CD8-positive, alpha-beta memory T cell (primary cell): Measurements from ENCODE around the gene SRPK1. TPM values are rescaled to one million over a fixed set of nuclear protein-coding genes. Genes with fewer than 3 reads are reported as not detected.
"Not testable (repeated sequence)": the region's sequence is repeated elsewhere in the genome, so short reads cannot be mapped to it uniquely, and the experiment has no call there.

Source experiments
- CTCF ChIA-PET: fragments of 350-600 bp; sonication (Branson Sonifier 250); formaldehyde crosslinking; loops from one replicate; lab custom pipeline; 2021; ENCODE audit warnings: antibody characterized with exemption; lab: Charles Lee
- POLR2A ChIA-PET: fragments of 350-600 bp; sonication (Branson Sonifier 250); formaldehyde crosslinking; loops from one replicate; lab custom pipeline; 2021; ENCODE audit warnings: antibody characterized with exemption; lab: Charles Lee
- DNase-seq, 5 donors: peaks; one replicate each; pipeline versions ENCODE4 v3.0.0 to v3.0.0-alpha.2; 2020 to 2022; ENCODE audit warnings: mixed read lengths in 1 of 5
- H3K27ac ChIP-seq: one replicate; pipeline ENCODE4 v1.7.0; 2013; ENCODE audit warnings: low read depth, mild to moderate bottlenecking, low read length, moderate library complexity
- H3K27me3 ChIP-seq: 2 replicates; pipeline ENCODE4 v1.7.0; 2013; ENCODE audit warnings: low read length, mild to moderate bottlenecking; ENCODE audit not compliant: insufficient read depth, poor library complexity, severe bottlenecking
- H3K36me3 ChIP-seq: 2 replicates; pipeline ENCODE4 v1.7.0; 2013; ENCODE audit warnings: mild to moderate bottlenecking, low read length, moderate library complexity; ENCODE audit not compliant: insufficient read depth
- H3K4me1 ChIP-seq: 2 replicates; pipeline ENCODE4 v1.7.0; 2013; ENCODE audit warnings: mild to moderate bottlenecking, low read length, moderate library complexity; ENCODE audit not compliant: insufficient read depth
- H3K4me3 ChIP-seq: 2 replicates; pipeline ENCODE4 v1.7.0; 2013; ENCODE audit warnings: mild to moderate bottlenecking, low read length
- H3K9me3 ChIP-seq: 2 replicates; pipeline ENCODE4 v1.7.0; 2013; ENCODE audit warnings: mild to moderate bottlenecking, low read length
- H3K27ac Mint-ChIP-seq, 8 donors: one replicate each; pipeline ENCODE4 v1.8.0; 2020 to 2021; ENCODE audit warnings: mixed read lengths in 8 of 8, mild to moderate bottlenecking in 6 of 8, inconsistent platforms in 3 of 8, moderate library complexity in 3 of 8
- H3K27me3 Mint-ChIP-seq, 2 donors: one replicate each; pipeline ENCODE4 v1.8.0; 2020 to 2021; ENCODE audit warnings: mixed read lengths in 2 of 2, mild to moderate bottlenecking in 1 of 2, moderate library complexity in 1 of 2
- H3K36me3 Mint-ChIP-seq, 3 donors: one replicate each; pipeline ENCODE4 v1.8.0; 2020 to 2021; ENCODE audit warnings: mixed read lengths in 3 of 3, inconsistent platforms in 1 of 3, mild to moderate bottlenecking in 1 of 3
- H3K4me1 Mint-ChIP-seq, 3 donors: one replicate each; pipeline ENCODE4 v1.8.0; 2020 to 2021; ENCODE audit warnings: mixed read lengths in 3 of 3, inconsistent platforms in 1 of 3, mild to moderate bottlenecking in 1 of 3
- H3K4me3 Mint-ChIP-seq, 7 donors: one replicate each; pipeline ENCODE4 v1.8.0; 2020 to 2021; ENCODE audit warnings: mixed read lengths in 7 of 7, mild to moderate bottlenecking in 6 of 7, moderate library complexity in 4 of 7, inconsistent platforms in 2 of 7
- H3K9me3 Mint-ChIP-seq, 5 donors: one replicate each; pipeline ENCODE4 v1.8.0; 2020 to 2022; ENCODE audit warnings: mixed read lengths in 5 of 5, mild to moderate bottlenecking in 3 of 5, moderate library complexity in 2 of 5, inconsistent platforms in 1 of 5
- polyA plus RNA-seq: library from polyadenylated mRNA; unstranded; fragments of 300-500 nt; fragmentation: Illumina TruSeq; gene quantifications from one replicate; pipeline ENCODE4 v1.2.3, GENCODE V29; 2021
- total RNA-seq, 2 experiments: library from RNA; stranded (reverse); gene quantifications; one replicate each; pipeline ENCODE4 v1.2.3, GENCODE V29; 2021

The SRPK1 gene
- total and polyA plus RNA-seq, 3 experiments from 2014 or later: 49.1 to 114 (median 114) TPM

DNA sequence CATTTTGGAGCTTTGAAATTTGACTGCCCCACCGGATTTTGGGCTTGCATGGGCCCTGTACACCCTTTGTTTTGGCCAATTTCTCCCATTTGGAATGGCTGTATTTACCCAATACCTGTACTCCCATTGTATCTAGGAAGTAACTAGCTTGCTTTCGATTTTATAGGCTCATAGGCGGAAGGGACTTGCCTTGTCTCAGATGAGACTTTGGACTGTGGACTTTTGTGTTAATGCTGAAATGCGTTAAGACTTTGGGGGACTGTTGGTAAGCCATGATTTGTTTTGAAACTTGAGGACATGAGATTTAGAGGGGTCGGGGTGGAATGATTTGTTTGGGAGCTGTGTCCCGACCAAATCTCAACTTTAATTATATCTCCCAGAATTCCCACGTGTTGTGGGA is 20.3 kb upstream of the SRPK1 start:
- H3K27me3 ChIP-seq, POLR2A ChIA-PET, H3K36me3 ChIP-seq, H3K4me3 Mint-ChIP-seq, H3K9me3 ChIP-seq, H3K4me1 ChIP-seq, H3K4me1 Mint-ChIP-seq, H3K9me3 Mint-ChIP-seq, CTCF ChIA-PET, DNase-seq, H3K4me3 ChIP-seq, H3K27ac ChIP-seq, H3K36me3 Mint-ChIP-seq, H3K27ac Mint-ChIP-seq: not testable (repeated sequence)
- H3K27me3 Mint-ChIP-seq: peaks cover 6 to 19% of the 10 kb centered on the region in 2 donors

DNA sequence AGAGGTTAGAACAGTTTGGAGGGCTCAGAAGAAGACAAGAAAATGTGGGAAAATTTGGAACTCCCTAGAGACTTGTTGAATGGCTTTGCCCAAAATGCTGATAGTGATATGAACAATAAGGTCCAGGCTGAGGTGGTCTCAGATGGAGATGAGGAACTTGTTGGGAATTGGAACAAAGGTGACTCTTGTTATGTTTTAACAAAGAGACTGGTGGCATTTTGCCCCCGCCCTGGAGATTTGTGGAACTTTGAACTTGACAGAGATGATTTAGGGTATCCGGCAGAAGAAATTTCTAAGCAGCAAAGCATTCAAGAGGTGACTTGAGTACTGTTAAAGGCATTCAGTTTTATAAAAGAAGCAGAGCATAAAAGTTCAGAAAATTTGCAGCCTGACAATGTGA is 19.1 kb upstream of the SRPK1 start:
- H3K36me3 Mint-ChIP-seq, POLR2A ChIA-PET, DNase-seq, H3K4me1 Mint-ChIP-seq, H3K9me3 Mint-ChIP-seq, H3K27ac Mint-ChIP-seq, H3K4me1 ChIP-seq, H3K27ac ChIP-seq, H3K27me3 ChIP-seq, H3K4me3 ChIP-seq, H3K9me3 ChIP-seq, H3K36me3 ChIP-seq, CTCF ChIA-PET, H3K4me3 Mint-ChIP-seq: not testable (repeated sequence)
- H3K27me3 Mint-ChIP-seq: peaks cover 8 to 26% of the 10 kb centered on the region in 2 donors

DNA sequence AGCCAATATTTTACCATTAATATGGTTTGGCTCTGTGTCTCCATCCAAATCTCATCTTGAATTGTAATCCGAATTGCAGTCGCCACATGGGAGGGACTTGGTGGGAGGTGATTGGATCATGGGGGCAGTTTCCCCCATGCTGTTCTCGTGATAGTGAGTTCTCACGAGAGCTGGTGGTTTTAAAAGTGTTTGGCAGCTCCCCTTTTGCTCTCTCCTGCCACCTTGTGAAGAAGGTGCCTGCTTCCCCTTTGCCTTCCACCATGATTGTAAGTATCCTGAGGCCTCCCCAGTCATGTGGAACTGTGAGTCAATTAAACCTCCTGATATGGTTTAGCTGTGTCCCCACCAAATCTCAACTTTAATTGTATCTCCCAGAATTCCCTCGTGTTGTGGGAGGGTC is 18.4 kb upstream of the SRPK1 start:
- H3K36me3 Mint-ChIP-seq, H3K4me3 Mint-ChIP-seq, H3K9me3 Mint-ChIP-seq, H3K4me1 ChIP-seq, H3K27ac ChIP-seq, H3K27ac Mint-ChIP-seq, H3K4me3 ChIP-seq, H3K27me3 ChIP-seq, H3K9me3 ChIP-seq, POLR2A ChIA-PET, DNase-seq, H3K36me3 ChIP-seq, CTCF ChIA-PET, H3K4me1 Mint-ChIP-seq: not testable (repeated sequence)
- peaks cover 8 to 26% of the 10 kb centered on the region in 2 donors for H3K27me3 Mint-ChIP-seq

DNA sequence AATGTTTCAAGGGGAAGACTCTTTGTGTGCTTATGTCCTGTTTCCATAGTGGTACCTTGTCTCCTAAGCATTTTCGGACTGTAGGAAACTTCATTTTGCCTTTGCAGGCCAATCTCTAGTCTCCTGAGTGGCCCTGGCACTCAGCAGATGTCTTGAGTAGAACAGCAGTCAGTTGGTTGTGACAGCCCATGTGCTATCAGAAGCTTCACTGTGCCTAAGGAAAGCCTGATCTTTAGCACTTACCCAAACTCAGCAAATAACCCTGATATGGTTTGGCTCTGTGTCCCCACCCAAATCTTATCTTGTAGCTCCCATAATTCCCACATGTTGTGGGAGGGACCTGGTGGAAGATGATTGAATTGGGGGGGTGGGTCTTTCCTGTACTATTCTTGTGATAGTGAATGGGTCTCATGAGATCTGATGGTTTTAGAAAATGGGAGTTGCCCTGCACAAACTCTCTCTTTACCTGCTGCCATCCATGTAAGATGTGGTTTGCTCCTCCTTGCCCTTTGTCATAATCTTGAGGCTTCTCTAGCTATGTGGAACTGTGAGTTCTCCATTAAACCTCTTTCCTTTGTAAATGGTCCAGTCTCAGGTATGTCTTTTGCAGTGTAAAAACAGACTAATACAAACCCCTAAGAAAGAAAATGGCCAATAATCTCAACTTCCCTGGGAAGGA is 15.9 kb upstream of the SRPK1 start:
- Mint-ChIP-seq H3K27me3 (peaks cover 8 to 21% of the 10 kb centered on the region in 2 donors), H3K36me3 (peaks cover 0 to 5% (median 0%) of the 10 kb centered on the region in 3 donors), H3K9me3 (peaks cover 0 to 4% (median 0%) of the 10 kb centered on the region in 5 donors), H3K4me3 (no peak overlapping the region), H3K4me1 (no peaks in the 10 kb centered on the region), H3K27ac (no peak overlapping the region)
- Histone ChIP-seq H3K27me3 (no peaks in the 10 kb centered on the region), H3K4me3 (no peak overlapping the region), H3K4me1 (no peaks in the 10 kb centered on the region), H3K27ac (no peak overlapping the region), H3K9me3 (no peaks in the 10 kb centered on the region), H3K36me3 (no peaks in the 10 kb centered on the region)
- ChIA-PET CTCF (no interaction called here), POLR2A (no interaction called here)
- DNase-seq: no peak

DNA sequence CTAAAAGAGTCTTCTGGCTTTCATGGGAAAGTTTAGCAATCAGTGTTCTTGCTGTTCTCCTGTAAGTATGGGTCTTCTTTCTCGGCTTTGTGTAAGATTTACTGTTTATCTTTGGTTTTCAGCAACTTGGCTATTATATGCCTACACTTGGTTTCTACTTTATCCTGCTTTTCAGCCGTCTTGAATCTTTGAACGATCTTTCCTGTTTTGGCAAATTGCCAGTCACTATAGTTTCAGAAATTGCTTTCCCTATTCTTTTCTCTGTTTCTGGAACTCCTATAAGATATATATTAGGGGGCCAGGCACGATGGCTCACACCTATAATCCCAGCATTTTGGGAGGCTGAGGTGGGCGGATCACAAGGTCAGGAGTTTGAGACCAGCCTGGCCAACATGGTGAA is 14.6 kb upstream of the SRPK1 start:
- Histone ChIP-seq H3K36me3 (no peaks in the 10 kb centered on the region), H3K4me3 (no peak overlapping the region), H3K27ac (no peak overlapping the region), H3K4me1 (no peaks in the 10 kb centered on the region), H3K27me3 (no peaks in the 10 kb centered on the region), H3K9me3 (no peaks in the 10 kb centered on the region)
- peaks cover 6 to 17% of the 10 kb centered on the region in 2 donors for H3K27me3 Mint-ChIP-seq
- no peak for DNase-seq
- H3K4me1 Mint-ChIP-seq: no peaks in the 10 kb centered on the region
- H3K9me3 Mint-ChIP-seq: peaks cover 0 to 4% (median 0%) of the 10 kb centered on the region in 5 donors
- POLR2A ChIA-PET: no interaction called here
- no peak overlapping the region for H3K27ac Mint-ChIP-seq
- H3K36me3 Mint-ChIP-seq: peaks cover 0 to 5% (median 0%) of the 10 kb centered on the region in 3 donors
- CTCF ChIA-PET: no interaction called here
- H3K4me3 Mint-ChIP-seq: no peak overlapping the region

DNA sequence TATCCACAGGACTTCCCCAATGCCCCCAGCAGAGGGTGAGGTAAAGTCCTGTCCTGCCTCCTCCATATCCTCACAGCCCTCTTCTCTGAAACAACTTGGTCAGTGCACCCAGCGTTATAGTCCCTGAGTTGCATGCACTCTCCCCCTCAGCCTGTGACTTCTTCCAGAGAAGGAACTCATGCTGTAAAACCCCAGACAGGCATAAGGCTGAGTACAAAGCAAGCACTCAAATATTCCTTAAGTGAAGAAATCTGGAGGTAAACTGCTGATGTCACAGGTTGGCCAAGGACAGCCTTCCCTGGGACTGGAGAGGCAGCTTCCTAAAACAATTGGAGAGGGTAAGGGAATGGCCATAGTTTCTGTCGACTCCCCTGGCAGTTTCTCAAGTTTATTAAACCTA is 12.9 kb upstream of the SRPK1 start:
- H3K9me3 Mint-ChIP-seq: peaks cover 0 to 2% (median 0%) of the 10 kb centered on the region in 5 donors
- DNase-seq: no peak
- Histone ChIP-seq H3K27me3 (no peaks in the 10 kb centered on the region), H3K36me3 (no peaks in the 10 kb centered on the region), H3K27ac (no peak overlapping the region), H3K4me1 (no peaks in the 10 kb centered on the region), H3K4me3 (no peak overlapping the region), H3K9me3 (no peaks in the 10 kb centered on the region)
- CTCF ChIA-PET: no interaction called here
- H3K27ac Mint-ChIP-seq: no peak overlapping the region
- no peaks in the 10 kb centered on the region for H3K36me3 Mint-ChIP-seq
- H3K4me1 Mint-ChIP-seq: no peaks in the 10 kb centered on the region
- peaks cover 2 to 7% of the 10 kb centered on the region in 2 donors for H3K27me3 Mint-ChIP-seq
- no peak overlapping the region for H3K4me3 Mint-ChIP-seq
- POLR2A ChIA-PET: no interaction called here

DNA sequence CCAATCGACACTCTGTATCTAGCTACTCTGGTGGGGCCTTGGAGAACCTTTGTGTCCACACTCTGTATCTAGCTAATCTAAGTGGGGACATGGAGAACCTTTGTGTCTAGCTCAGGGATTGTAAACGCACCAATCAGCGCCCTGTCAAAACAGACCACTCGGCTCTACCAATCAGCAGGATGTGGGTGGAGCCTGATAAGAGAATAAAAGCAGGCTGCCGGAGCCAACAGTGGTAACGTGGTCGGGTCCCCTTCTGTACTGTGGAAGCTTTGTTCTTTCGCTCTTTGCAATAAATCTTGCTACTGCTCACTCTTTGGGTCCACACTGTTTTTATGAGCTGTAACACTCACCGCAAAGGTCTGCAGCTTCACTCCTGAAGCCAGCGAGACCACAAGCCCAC is 11.0 kb upstream of the SRPK1 start:
- DNase-seq, H3K9me3 ChIP-seq, H3K36me3 ChIP-seq, H3K36me3 Mint-ChIP-seq, H3K27ac ChIP-seq, H3K4me1 Mint-ChIP-seq, POLR2A ChIA-PET, H3K4me1 ChIP-seq, H3K9me3 Mint-ChIP-seq, H3K27me3 ChIP-seq, H3K27me3 Mint-ChIP-seq, H3K4me3 ChIP-seq: not testable (repeated sequence)
- H3K27ac Mint-ChIP-seq: peak overlapping the region in 1 of 8 donors; percentile 63
- CTCF ChIA-PET: interaction anchor here (1.5 kb wide), 1 partner anchor 22 kb away, joined by 3 read pairs; no protein-coding TSS in a partner anchor
- peak overlapping the region in 6 of 7 donors; percentile 18 to 68 (median 44) for H3K4me3 Mint-ChIP-seq

DNA sequence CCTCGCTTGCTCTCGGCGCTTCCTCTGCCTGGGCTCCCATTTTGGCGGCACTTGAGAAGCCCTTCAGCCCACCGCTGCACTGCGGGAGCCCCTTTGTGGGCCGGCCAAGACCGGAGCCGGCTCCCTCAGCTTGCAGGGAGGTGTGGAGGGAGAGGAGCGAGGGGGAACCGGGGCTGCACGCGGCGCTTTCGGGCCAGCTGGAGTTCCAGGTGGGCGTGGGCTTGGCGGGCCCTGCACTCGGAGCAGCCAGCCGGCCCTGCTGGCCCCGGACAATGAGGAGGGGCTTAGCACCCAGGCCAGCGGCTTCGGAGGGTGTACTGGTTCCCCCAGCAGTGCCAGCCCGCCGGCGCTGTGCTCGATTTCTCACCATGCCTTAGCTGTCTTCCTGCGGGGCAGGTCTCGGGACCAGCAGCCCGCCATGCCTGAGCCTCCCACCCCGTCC is 10.2 kb upstream of the SRPK1 start:
- Mint-ChIP-seq H3K27ac (no peak overlapping the region), H3K4me3 (no peak overlapping the region), H3K4me1 (no peaks in the 10 kb centered on the region), H3K9me3 (no peaks in the 10 kb centered on the region), H3K27me3 (peaks cover 4 to 7% of the 10 kb centered on the region in 2 donors), H3K36me3 (no peaks in the 10 kb centered on the region)
- no peaks in the 10 kb centered on the region for H3K4me1 ChIP-seq
- no peaks in the 10 kb centered on the region for H3K36me3 ChIP-seq
- ChIA-PET CTCF (no interaction called here), POLR2A (no interaction called here)
- H3K27ac ChIP-seq: no peak overlapping the region
- H3K4me3 ChIP-seq: no peak overlapping the region
- no peaks in the 10 kb centered on the region for H3K9me3 ChIP-seq
- DNase-seq: no peak
- H3K27me3 ChIP-seq: no peaks in the 10 kb centered on the region
